HUDEP-2 (cell line): ENCODE measurements around the gene PLA2G4D.

Experiments
- DNase-seq, 76 experiments: peaks; one replicate each; lab custom pipeline; 2025; ENCODE audit not compliant: unreplicated experiment in 76 of 76; lab: John Stamatoyannopoulos, UW

PLA2G4D gene

DNA sequence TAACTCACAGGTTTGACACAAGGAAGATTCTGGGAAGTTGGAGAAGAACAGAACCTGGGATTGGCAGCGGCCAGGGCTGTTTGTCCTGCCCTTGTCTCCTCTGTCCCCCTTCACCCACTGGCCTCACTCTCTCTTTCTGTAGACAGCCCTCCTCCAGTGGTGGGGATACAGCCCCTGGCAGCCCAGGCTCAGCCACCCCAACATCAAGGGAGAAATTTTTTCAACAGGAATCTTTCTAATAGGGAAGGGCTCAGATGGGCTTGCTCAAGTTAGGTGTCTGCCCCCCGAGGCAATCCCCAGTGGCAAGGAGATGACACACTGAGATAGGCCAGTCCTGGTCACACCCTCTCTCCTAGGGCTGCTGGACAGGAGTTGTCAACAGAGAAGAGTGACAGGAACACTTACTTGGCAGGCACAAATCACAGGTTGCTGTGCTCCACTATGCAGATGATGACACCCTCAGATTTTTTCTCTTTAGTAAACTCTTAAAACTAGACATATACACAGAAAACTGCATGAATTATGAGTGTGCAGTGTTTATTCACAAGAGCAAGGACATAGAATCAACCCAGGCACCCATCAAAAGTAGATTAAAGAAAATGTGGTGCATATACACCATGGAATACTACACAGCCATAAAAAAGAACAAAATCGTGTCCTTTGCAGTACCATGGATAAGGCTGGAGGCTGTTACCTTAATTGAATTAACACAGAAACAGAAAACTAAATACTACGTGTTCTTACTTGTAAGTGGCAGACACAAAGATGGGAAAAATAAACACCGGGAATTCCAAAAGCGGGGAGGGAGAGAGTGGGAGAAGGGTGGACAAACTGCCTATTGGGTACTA lies 36.3 kb downstream of the PLA2G4D start:
- DNase-seq, result no peak

DNA sequence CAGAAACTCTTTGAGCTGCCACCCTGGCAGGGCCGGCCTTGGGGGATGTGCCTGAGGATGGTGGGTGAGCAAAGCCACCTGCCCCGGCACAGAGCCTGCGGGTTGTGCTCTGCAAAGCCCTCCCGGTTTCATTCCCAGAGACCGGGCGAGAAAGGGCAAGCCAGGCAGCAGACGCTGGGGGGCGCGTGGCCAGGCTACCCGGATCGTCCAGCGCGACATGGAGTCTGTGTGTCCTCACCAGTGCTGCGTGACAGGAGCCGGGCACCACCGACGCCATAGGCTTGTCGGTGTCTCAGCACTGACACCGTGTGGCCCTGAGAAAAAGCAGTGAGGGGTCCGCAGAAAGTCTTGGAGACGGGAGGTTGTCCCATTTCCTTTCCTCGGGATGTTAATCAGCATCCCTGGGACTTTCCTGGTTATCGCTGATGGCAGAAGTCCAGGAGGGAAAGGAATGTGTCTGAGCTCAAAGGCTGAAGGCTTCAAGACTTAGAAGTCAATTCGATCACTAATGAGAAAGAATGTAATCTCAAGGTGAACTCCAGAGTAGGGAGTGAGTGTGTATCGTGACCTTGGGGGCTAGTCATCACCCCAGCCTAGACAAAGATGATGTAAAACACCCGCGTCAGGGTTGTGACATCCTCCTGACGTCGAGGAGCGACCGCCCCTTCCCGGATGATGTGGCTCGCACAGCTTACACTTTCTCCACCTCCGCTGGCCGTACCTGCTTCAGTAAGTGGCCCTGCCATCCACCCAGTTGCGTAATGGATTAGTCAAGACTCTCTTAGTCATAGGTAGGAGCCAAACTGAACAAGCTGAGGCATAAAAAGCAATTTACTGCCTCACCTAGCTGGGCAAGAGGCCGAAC lies 37.2 kb downstream of the PLA2G4D start:
- DNase-seq, result peak in 57 of 76 experiments; percentile 7 to 72 (median 41)

DNA sequence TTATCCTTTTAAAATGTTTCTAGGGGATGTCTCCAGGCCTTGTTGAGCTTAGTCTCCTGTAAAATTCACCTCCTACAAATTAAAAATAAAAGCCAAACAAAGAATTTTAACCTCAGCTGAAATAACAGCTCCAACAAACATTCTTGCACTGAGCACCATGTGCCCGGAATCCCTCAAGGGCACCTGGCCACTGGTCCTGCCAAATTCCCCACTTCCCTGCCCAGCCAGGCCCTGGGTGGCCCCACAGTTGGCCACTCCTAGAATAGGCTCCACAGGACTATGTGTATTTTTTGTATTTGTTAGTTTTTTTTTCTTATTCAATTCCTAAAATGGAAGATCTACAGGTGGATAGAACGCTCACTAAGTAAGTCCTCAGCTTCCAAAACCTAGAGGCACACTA lies 40.4 kb downstream of the PLA2G4D start:
- no peak for DNase-seq

DNA sequence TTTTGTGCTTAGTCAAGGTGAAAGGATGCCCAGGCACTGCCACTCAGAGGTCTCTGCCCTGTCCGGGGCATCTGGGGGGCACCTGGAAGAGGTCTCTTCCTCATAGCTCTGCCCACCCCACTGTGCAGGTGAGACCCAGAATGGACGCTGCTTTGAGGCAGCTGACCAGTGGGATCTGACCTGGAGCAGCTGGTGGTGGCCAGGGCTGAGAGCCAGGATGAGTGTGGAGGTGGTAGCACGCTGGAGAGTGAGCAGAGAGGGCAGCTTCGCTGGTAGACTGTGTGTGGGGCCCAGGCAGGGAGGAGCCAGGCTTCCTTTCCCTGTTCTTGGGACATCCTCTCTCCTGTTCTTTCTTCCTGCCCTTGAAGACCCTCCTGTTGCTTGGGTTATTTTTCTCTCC lies 41.4 kb downstream of the PLA2G4D start:
- no peak for DNase-seq

DNA sequence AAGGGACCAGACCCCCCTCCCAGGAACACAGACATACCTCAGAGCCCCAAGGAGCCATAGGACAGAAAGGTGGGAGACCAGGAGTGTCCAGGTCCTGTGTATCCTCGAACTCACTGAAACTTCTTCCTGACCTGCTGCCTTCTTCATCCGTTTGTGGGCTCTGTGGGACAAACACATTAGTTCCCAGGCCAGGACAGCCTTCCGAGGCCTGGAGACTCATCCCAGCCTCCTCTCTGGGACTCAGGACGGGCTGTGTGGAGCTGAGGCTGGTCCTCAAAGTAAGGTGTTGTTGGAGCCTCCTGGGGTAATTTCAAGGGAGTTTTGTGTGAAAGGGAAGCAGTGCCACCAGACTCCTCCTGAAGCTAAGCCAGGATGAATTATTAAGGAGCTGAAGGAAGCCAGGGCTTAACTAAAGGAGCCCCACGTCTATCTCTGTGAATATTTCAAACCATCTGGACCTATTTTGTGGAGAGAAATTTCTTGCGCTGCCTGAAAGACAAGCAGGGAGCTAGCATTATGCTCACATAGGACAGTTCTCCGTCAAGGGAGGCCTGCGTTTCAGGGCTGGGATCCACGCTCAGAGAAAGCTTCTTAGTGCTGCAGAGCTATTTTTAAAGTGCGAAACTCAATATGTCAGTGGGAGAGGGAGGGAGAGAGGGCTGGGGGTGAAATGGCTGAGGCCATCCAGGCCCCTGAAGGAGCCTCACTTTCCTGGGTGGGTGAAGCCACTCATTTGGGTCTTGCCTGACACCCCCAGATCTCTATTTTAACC lies 43.7 kb downstream of the PLA2G4D start:
- no peak for DNase-seq

DNA sequence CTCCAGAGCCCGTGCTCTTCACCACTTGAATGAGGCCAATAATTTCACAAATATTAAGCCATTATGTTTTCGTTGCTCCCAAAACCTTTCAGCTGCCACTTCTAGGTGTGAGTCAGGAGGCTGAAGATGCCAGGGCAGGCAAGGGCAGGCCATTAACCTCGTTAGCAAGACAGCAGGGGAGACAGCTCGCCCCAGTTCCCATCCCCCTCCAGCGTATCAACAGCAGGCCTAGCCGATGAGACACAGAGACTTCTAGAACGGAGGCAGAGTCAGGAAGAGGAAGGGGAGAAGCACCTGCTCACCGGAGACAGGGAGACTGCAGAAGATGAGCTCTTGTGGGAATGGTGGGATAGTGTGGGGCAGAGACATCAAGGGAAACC lies 45.6 kb downstream of the PLA2G4D start:
- DNase-seq, result no peak

DNA sequence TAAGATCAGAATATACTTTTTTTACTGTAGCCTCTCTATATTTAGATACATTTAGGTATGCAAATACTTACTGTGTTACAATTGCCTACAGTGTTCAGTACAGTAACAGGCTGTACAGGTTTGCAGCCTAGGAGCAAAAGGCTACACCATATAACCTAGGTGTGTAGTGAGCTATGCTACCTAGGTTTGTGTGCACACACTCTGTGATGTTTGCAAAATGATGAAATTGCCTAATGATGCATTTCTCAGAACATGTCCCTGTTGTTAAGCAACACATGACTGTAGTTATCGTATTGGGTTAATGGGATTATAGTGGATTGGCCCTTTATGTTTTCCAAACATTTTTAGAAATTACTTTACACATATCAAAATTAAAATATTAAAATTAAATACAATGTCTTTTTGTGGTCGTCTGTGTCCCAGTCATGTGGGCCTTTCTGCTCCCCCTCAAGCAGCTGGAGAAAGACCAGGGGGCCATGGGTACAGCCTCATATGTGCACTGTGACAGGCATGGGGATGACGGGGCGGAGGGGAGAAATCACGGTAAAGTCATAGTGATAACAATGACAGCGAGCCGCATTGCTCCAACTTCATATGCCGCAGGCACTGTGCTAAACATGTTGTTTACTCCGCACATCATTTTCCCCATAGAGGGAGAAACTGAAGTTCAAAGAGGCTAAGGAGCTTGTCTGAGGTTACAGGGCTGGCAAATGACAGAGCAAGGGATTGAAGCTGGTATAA lies 46.1 kb downstream of the PLA2G4D start:
- no peak for DNase-seq

DNA sequence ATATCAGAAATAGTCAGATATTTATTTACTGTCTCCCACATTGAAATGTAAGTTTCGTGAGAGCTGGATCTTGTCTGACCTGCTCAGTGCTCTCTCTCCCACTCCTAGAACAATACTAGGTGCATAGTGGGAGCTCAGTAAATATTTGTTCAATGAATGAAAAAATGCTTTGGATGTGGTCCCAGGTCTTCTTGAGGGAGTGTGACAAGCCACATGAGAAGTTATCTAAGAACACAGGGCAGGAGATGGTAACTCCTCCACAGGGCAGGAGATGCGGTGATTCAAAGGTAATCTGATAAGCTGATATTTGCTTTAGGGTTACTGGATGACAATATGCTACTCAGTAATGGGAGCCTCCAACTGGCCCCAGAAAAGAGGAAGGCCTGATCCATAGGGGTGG lies 47.8 kb downstream of the PLA2G4D start:
- peak in 34 of 76 experiments; percentile 11 to 60 (median 30) for DNase-seq

DNA sequence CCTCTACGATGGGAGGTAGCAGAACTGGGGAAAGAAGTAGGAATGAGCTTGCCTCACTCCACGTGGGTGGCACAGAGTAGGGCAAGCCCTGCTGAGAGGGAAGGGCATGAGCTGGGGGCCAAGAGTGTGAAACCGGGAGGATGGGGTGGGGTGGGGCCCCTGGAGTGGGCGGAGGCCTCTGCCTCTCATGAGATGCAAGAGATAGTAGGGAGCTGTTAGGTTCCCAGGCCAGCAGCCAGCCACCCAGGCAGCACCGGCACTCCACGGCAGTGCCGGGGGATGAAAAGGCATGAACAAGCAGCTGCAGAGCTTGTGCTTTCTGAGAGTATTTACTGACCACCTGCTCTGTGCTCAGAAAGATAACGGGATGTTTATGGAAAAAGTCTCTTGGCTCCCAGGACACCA lies 49.1 kb downstream of the PLA2G4D start:
- DNase-seq, result peak in 60 of 76 experiments; percentile 8 to 76 (median 48)

DNA sequence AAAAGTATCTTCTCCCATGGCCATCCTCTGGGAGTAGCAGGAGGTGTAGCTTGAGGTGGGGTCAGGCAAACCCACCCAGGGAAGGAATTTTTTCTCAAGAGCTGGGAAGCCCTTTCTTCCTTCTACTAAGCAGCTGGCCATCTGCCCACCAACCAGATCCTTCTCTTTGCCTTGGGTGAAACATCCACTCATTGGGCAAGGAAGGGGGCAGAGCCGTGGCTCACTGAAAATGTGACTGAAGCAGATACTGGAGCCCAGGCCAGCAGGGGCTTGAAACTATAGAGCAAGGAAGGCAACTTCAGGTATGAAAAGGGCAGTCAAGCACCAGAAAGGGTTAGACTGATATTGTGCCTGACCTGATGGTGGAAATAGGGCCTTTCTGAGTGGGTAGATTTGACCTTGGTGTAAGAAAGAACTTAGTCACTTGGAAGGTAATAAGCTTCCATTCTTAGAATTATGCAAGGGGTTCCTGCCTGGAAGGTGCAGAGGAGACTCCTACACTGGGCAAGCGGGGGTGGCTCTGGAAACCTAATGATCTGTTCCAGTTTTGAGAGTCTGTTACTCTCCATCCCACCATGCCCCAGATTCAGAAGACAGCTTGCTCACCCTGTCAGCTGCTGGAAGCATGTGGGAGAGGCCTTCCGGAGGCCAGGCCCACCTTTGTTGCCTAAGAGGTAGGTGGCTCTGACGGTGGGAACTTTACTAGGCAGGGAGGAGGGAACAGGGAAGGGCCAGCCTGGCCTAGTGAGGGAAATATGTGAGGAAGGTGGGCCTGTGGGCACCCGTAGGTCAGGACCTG lies 51.6 kb downstream of the PLA2G4D start:
- no peak for DNase-seq

DNA sequence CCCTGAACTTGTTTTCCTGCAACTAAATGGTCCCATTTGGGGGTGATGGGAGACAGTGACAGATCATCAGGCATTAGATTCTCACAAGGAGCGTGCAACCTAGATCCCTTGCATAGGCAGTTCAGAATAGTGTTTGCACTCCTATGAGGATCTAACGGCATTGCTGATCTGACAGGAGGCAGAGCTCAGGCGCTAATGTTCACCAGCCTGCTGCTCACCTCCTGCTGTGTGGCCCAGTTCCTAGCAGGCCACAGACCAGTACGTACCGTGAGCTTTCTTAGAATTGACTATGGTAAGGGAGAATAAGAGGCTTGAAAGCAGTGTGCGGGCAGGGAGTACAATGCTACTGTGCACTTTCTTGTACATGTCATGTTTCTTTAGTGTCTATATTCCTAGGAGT lies 56.0 kb downstream of the PLA2G4D start:
- no peak for DNase-seq

DNA sequence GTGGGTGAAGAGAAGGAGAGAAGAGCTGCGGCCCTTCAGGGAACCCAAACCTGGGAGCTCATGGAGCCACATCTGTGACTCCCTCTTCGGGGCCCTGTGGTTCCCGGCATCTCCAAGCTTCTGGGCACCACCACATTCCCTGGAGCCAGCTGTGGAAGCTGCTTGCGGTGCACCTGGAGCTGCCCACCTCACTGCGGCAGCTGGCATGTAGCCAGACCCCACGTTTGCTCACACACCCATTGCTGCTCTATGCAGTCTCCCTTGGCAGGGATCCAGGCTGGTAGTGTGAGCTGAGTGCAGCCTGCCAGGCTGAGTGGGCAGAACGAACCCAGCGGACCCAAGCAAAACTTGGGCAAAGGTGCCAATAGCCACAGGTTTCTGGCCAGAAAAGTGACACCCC lies 56.7 kb downstream of the PLA2G4D start:
- peak in 10 of 76 experiments; percentile 2 to 27 (median 14) for DNase-seq

DNA sequence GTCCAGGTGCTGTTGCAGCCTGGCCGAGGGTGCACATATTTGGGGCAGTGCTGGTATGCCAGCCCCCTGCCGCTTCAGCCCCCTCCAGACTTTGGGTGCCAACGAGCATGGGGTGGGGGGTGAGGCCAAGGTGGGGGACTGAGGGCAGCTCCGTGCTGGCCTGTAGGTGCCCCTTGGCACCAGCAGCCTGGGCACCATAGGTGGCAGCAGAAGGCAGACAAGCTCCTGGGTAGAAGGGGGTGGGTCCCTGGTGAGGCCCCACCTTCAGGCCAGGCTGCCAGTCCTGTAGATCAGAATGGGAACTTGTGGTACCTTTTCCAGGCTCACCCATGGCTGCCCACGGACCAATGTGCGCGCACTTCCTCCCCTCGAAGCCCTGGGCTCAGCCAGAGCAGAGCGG lies 57.4 kb downstream of the PLA2G4D start:
- no peak for DNase-seq

DNA sequence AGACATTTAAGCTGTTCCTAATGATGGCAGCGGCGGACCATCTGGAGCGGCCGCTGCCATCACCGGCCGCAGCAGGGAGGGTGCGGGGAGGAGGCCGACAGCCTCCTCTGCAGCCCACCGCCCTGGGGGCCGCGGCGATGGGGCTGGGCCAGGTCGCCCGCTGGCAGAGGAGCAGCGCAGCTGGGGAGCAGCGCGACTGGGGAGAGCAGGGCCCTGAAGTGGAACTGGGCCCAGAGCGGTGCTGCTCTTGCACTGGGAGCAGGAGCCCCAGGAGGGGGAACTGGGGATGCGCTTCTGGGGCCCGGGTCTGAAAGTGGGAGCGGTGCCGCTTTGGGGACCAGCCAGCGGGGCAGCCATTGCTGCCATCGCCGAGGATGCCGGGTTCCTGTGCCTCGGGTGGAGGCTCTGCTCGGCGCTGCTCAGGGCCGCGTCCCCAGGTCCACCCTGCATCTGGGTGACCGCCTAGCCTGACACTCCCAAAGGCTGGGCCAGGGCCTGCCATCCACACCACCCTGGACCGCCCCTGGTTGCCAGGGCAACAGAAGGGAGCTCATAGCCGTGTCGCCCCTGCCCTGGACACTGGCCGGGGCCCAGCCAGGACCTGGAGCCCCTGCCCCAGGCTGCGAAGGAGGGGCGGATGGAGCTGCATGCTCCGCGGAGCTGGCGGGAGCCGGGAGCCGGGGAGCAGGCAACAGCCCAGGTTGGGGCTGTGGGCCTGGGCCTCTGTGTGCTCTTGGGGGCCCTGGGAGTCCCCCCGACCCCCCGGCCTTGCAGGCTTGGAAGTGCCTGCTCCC lies 58.1 kb downstream of the PLA2G4D start:
- no peak for DNase-seq

DNA sequence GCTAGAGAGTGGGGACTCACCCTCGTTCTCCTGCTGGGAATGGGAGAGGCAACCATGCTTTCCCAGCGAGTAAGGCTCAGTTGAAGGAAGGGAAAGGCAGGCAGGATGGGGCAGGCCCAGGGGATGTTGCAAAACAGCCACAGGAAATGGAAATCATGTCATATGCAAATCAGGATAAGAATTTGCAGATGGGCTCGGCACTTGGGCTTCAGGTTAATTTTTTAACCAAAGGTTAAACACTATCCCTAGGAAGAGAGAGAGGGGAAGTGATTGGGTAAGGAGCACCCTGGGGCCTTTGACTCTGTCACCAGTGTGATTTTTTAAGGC lies 59.0 kb downstream of the PLA2G4D start:
- no peak for DNase-seq

DNA sequence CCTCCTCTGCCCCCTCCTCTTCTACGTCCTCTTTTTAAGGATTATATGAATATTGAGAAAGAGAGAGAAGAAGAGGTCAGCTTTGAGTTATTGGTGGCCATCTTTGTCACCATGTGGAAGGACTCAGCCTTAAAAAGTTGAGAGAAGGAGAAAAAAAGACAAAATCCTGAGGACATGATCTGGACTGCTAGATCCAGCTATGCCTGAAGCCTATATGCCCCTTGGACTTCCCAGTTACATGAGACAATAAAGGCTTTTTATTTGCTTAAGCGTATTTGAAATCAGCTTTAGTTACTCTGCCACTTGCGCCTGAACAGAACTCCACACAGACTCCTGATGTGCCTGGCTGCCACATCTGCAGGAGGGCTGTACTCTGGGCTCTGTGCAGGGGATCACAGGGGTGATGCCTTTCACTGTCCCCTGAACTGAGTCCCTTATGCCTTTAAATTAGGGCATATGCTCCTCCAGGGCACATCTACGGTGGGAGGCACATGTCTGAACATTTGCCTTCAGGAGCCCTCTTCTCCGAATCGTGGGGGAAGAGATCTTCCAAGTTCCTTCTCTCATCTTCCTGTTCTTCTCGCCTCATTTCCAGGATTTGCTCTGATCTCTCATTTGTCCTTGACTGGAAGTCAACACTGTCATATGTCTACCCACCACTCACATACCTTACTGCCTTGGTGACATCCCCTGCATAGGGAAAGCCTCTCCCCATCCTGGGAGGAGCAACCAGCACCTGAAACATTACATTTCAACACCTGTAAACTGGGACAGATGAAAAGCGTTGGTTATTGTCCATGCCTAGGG lies 59.5 kb downstream of the PLA2G4D start:
- no peak for DNase-seq

DNA sequence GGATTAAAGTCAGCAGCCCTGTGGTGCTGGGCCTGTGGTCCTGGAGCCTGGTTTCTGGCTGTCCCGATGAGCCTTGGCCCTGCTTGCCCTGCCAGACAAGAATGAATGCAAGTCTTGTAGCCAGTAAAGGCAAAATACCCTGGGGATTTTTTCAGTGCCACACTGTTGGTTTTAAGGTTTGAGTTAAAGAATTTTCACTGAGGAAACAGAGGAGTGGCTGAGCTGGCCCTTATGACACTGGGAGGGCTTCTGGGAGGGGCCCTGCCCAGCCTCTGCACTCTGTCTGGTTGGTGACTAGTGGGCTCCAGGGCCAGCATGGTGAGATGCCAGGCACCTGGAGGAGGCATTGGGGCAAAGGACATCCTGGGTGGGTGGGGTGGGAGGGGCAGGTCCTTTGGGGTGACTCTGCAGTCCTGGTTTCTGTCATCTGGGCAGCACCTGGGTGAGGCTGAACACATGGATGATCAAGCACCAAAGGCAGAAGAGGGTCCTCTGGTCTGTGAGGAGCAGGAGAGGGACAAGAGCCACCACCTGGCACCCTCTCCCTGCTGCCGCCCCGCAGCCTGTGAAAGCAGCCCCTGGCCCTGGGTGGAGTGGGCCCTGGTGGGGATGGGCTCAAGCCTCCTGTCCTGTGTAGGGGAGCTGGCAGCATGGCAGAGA lies 61.0 kb downstream of the PLA2G4D start:
- no peak for DNase-seq
